Liver (tissue), 9 donors: ENCODE data around the gene C1orf174. TPM values are rescaled to one million over a fixed set of nuclear protein-coding genes. Genes with fewer than 3 reads are reported as not detected.

ENCODE experiments used
- DNase-seq: peaks from one replicate; pipeline ENCODE4 v3.0.0-alpha.2; 2017; ENCODE audit warnings: low spot score
- H3K27ac ChIP-seq, 2 donors: one replicate each; pipeline ENCODE4 v1.7.0; 2013; ENCODE audit warnings: inconsistent platforms in 2 of 2, low read length in 2 of 2, control low read depth in 1 of 2, low read depth in 1 of 2, mild to moderate bottlenecking in 1 of 2
- H3K27me3 ChIP-seq, 4 donors: one replicate each; pipeline versions ENCODE4 v1.6.1 to v1.7.0; 2013; ENCODE audit warnings: low read length in 3 of 4, inconsistent platforms in 1 of 4, mild to moderate bottlenecking in 1 of 4, moderate library complexity in 1 of 4; ENCODE audit not compliant: control insufficient read depth in 4 of 4, insufficient read depth in 4 of 4
- H3K36me3 ChIP-seq, 4 donors: one replicate each; pipeline versions ENCODE4 v1.6.1 to v1.7.0; 2013; ENCODE audit warnings: low read length in 3 of 4, mild to moderate bottlenecking in 3 of 4, low read depth in 1 of 4, moderate library complexity in 1 of 4; ENCODE audit not compliant: control insufficient read depth in 4 of 4, insufficient read depth in 3 of 4
- H3K4me1 ChIP-seq, 4 donors: one replicate each; pipeline versions ENCODE4 v1.6.1 to v1.7.0; 2013; ENCODE audit warnings: low read length in 3 of 4, mild to moderate bottlenecking in 3 of 4, moderate library complexity in 1 of 4; ENCODE audit not compliant: control insufficient read depth in 4 of 4, insufficient read depth in 4 of 4
- H3K4me3 ChIP-seq, 3 donors: one replicate each; pipeline versions ENCODE4 v1.6.1 to v1.7.0; 2013; ENCODE audit warnings: low read length in 3 of 3, control low read depth in 1 of 3, low read depth in 1 of 3, mild to moderate bottlenecking in 1 of 3
- H3K9ac ChIP-seq, 2 donors: one replicate each; pipeline ENCODE4 v1.7.0; 2013; ENCODE audit warnings: low read length in 2 of 2, mild to moderate bottlenecking in 2 of 2, moderate library complexity in 2 of 2, control low read depth in 1 of 2, low read depth in 1 of 2
- H3K9me3 ChIP-seq, 4 donors: one replicate each; pipeline versions ENCODE4 v1.6.1 to v1.7.0; 2013; ENCODE audit warnings: low read length in 3 of 4; ENCODE audit not compliant: control insufficient read depth in 4 of 4
- CTCF ChIP-seq: fragments of 150-350 bp; IDR thresholded peaks from 2 replicates; pipeline ENCODE4 v1.5.1; 2017; ENCODE audit warnings: improper control_type of control experiment, low read depth, low read length; ENCODE audit not compliant: missing input control
- FOXA2 ChIP-seq: IDR thresholded peaks from 2 replicates; pipeline ENCODE4 v1.6.1; 2016; ENCODE audit warnings: antibody characterized with exemption
- GABPA ChIP-seq, 2 donors: IDR thresholded peaks in 1 of 2; conservative IDR thresholded peaks in 1 of 2; 2 replicates each; pipeline ENCODE4 v1.6.1; 2016; ENCODE audit warnings: antibody characterized with exemption in 2 of 2, mild to moderate bottlenecking in 1 of 2, moderate library complexity in 1 of 2
- HNF4A ChIP-seq, 2 donors: conservative IDR thresholded peaks; 2 replicates each; pipeline ENCODE4 v1.6.1; 2016; ENCODE audit warnings: antibody characterized with exemption in 2 of 2, mild to moderate bottlenecking in 2 of 2
- JUND ChIP-seq, 2 donors: IDR thresholded peaks; 2 replicates each; pipeline ENCODE4 v1.6.1; 2016; ENCODE audit warnings: antibody characterized with exemption in 2 of 2
- RAD21 ChIP-seq, 2 donors: IDR thresholded peaks; 2 replicates each; pipeline ENCODE4 v1.6.1; 2016; ENCODE audit warnings: antibody characterized with exemption in 2 of 2, mild to moderate bottlenecking in 2 of 2
- RXRA ChIP-seq, 2 donors: IDR thresholded peaks; 2 replicates each; pipeline ENCODE4 v1.6.1; 2017 to 2018; ENCODE audit warnings: antibody characterized with exemption in 2 of 2, mild to moderate bottlenecking in 1 of 2
- SP1 ChIP-seq: IDR thresholded peaks from 2 replicates; pipeline ENCODE4 v1.6.1; 2018; ENCODE audit warnings: antibody characterized with exemption, mild to moderate bottlenecking
- YY1 ChIP-seq: IDR thresholded peaks from 2 replicates; pipeline ENCODE4 v1.6.1; 2016; ENCODE audit warnings: antibody characterized with exemption, mild to moderate bottlenecking
- ZBTB33 ChIP-seq: IDR thresholded peaks from 2 replicates; pipeline ENCODE4 v1.6.1; 2016; ENCODE audit warnings: antibody characterized with exemption
- WGBS: extraction: QIAGEN DNeasy Blood & Tissue Kit; methylation state at CpG from one replicate; pipeline ENCODE4 v1.1.7; 2013; 5-methylcytosine and 5-hydroxymethylcytosine counted together
- polyA plus RNA-seq, 2 donors: library from polyadenylated mRNA; stranded (reverse) in 1 of 2; unstranded in 1 of 2; fragments of 200-250 nt in 1 of 2; fragments of >200 nt in 1 of 2; fragmentation: Nextera tagmentation in 1 of 2; extraction: Ambion mirVana in 1 of 2; gene quantifications; one replicate each; pipeline versions ENCODE4 v1.2.1 to v1.2.3, GENCODE V29; 2013 to 2015
- total RNA-seq, 2 donors: library from RNA; depleted of rRNA; stranded (reverse); fragments of >200 nt; gene quantifications; one replicate each; pipeline ENCODE4 v1.2.3, GENCODE V29; 2014
- donor health status: healthy.
- donor health status: healthy.
- donor health status: healthy.
- donor health status: healthy.
- donor health status: healthy.

The C1orf174 gene
- total and polyA plus RNA-seq, 4 donors, result 10.4 to 17.0 (median 13.8) TPM

- TF ChIP-seq SP1 (no peak), YY1 (no peak), HNF4A (conservative IDR thresholded peaks at IDR 0.05) (no peak), GABPA (IDR thresholded peaks at IDR 0.05 in 1 of 2, conservative IDR thresholded peaks at IDR 0.05 in 1 of 2) (no peak), JUND (IDR thresholded peaks at IDR 0.05) (no peak), RAD21 (IDR thresholded peaks at IDR 0.05) (no peak)
Measured at GRCh38 chr1:3880429-3881192, 19.5 kb downstream of the C1orf174 start (continued).

- TF ChIP-seq RXRA (IDR thresholded peaks at IDR 0.05), result peak in 1 of 2 donors; percentile 33
- TF ChIP-seq HNF4A (conservative IDR thresholded peaks at IDR 0.05), result peak in 1 of 2 donors; percentile 22
- no peak for TF ChIP-seq FOXA2
- Histone ChIP-seq H3K36me3 (peaks cover 3 to 38% (median 21%) of the 10 kb centered on the region in 4 donors), H3K9me3 (peaks cover 0 to 5% (median 3%) of the 10 kb centered on the region in 4 donors), H3K4me3 (no peak overlapping the region), H3K27ac (no peak overlapping the region), H3K27me3 (no peaks in the 10 kb centered on the region), H3K4me1 (no peaks in the 10 kb centered on the region), H3K9ac (no peak overlapping the region)
- no peak for DNase-seq
- 71% methylated on average over 9 of the region's 9 CpGs for WGBS
Measured at GRCh38 chr1:3879787-3880428, 20.2 kb downstream of the C1orf174 start.

- no peak overlapping the region for H3K9ac ChIP-seq
- H3K9me3 ChIP-seq, result peaks cover 0 to 5% (median 3%) of the 10 kb centered on the region in 4 donors
- TF ChIP-seq RAD21 (IDR thresholded peaks at IDR 0.05), result no peak
- TF ChIP-seq RXRA (IDR thresholded peaks at IDR 0.05), result no peak
- TF ChIP-seq ZBTB33, result no peak
- no peak for TF ChIP-seq FOXA2
- TF ChIP-seq CTCF, result no peak
- TF ChIP-seq SP1, result no peak
- TF ChIP-seq HNF4A (conservative IDR thresholded peaks at IDR 0.05), result no peak
- H3K4me1 ChIP-seq, result no peaks in the 10 kb centered on the region
- H3K27ac ChIP-seq, result no peak overlapping the region
- no peak for DNase-seq
- 98% methylated on average over 7 of the region's 7 CpGs for WGBS
- no peak overlapping the region for H3K4me3 ChIP-seq
- peaks cover 3 to 40% (median 18%) of the 10 kb centered on the region in 4 donors for H3K36me3 ChIP-seq
- no peaks in the 10 kb centered on the region for H3K27me3 ChIP-seq
Measured at GRCh38 chr1:3879099-3879498, 21.0 kb downstream of the C1orf174 start.
